Loucy (cell line): ENCODE data around the gene MAN1B1.
"Not testable (repeated sequence)": the region's sequence is repeated elsewhere in the genome, so short reads cannot be mapped to it uniquely, and the experiment has no call there.

Experiments used
- H2AFZ ChIP-seq: fragments of 200-600 bp; sonication (generic); 2 replicates; pipeline ENCODE4 v1.6.0; 2016; ENCODE audit warnings: antibody characterized with exemption, mild to moderate bottlenecking, low read length, moderate library complexity
- H3F3A ChIP-seq: fragments of 200-600 bp; 2 replicates; pipeline ENCODE4 v1.6.0; 2016; ENCODE audit warnings: antibody characterized with exemption, low read depth, mild to moderate bottlenecking
- H3K27me3 ChIP-seq: fragments of 200-600 bp; sonication (generic); 2 replicates; pipeline ENCODE4 v1.6.1; 2014; ENCODE audit warnings: low read length, mild to moderate bottlenecking; ENCODE audit not compliant: insufficient read depth, poor library complexity, severe bottlenecking
- H3K36me3 ChIP-seq: fragments of 200-600 bp; sonication (generic); 2 replicates; pipeline ENCODE4 v1.6.1; 2016; ENCODE audit warnings: low read length; ENCODE audit not compliant: insufficient read depth
- H3K4me1 ChIP-seq: fragments of 200-600 bp; sonication (generic); 2 replicates; pipeline ENCODE4 v1.5.1; 2014; ENCODE audit warnings: low read length, mild to moderate bottlenecking; ENCODE audit not compliant: insufficient read depth, poor library complexity, severe bottlenecking
- H3K4me2 ChIP-seq: fragments of 200-600 bp; sonication (generic); 2 replicates; pipeline ENCODE4 v1.6.0; 2014; ENCODE audit warnings: antibody characterized with exemption, low read length, low read depth, mild to moderate bottlenecking; ENCODE audit not compliant: poor library complexity, severe bottlenecking
- H3K4me3 ChIP-seq: fragments of 200-600 bp; sonication (generic); 2 replicates; pipeline ENCODE4 v1.5.1; 2014; ENCODE audit warnings: low read length, mild to moderate bottlenecking, mixed read lengths; ENCODE audit not compliant: poor library complexity, severe bottlenecking
- H3K79me2 ChIP-seq: fragments of 200-600 bp; sonication (generic); 2 replicates; pipeline ENCODE4 v1.6.1; 2014; ENCODE audit warnings: low read length; ENCODE audit not compliant: insufficient read depth
- H3K9ac ChIP-seq: fragments of 200-600 bp; sonication (generic); 2 replicates; pipeline ENCODE4 v1.6.0; 2014; ENCODE audit warnings: mild to moderate bottlenecking, low read depth, low read length, moderate library complexity; ENCODE audit not compliant: poor library complexity, severe bottlenecking
- H3K9me2 ChIP-seq: fragments of 200-600 bp; sonication (generic); replicated peaks from 2 replicates; pipeline ENCODE4 v1.6.1; 2016; ENCODE audit warnings: low read depth, low read length, mixed read lengths
- H3K9me3 ChIP-seq: fragments of 200-600 bp; sonication (generic); 2 replicates; pipeline ENCODE4 v1.6.1; 2014; ENCODE audit warnings: mild to moderate bottlenecking, antibody characterized with exemption, low read length, low read depth; ENCODE audit not compliant: insufficient read depth
- H4K20me1 ChIP-seq: fragments of 200-600 bp; sonication (generic); 2 replicates; pipeline ENCODE4 v1.6.0; 2014; ENCODE audit warnings: antibody characterized with exemption, low read length, mild to moderate bottlenecking; ENCODE audit not compliant: insufficient read depth, poor library complexity, severe bottlenecking
- EZH2phosphoT487 ChIP-seq: fragments of 200-600 bp; IDR thresholded peaks from 2 replicates; pipeline ENCODE4 v1.6.1; 2018; ENCODE audit warnings: antibody characterized with exemption, mild to moderate bottlenecking, moderate library complexity, borderline replicate concordance
- TF ChIP-seq, protein P1 (sequence below): fragments of 200-600 bp; sonication (generic); conservative IDR thresholded peaks from 2 replicates; pipeline ENCODE4 v1.5.1; 2014; ENCODE audit warnings: mild to moderate bottlenecking, antibody characterized with exemption, low read length

The MAN1B1 gene

DNA sequence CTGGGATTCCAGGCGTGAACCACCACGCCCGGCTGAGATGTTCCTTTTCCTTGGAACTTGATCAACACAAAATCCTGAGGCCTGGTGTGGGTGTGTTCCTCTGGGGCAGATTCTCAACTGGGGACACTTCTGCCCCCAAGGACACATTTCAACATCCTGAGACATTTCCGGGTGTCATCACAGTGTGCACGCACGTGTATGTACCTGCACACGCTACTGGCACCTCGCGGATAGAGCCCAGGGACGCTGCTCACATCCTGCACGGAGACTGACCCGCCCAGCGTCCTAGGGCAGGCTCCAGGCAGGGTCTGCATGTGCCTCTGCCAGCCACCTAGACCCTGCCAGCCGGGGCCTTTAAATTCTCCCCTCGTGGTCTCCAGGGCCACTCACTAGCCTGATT, 24.4 kb upstream of the MAN1B1 start:
- H3K4me1 ChIP-seq, result peaks cover 3% of the 10 kb centered on the region
- TF ChIP-seq, protein P1, sequence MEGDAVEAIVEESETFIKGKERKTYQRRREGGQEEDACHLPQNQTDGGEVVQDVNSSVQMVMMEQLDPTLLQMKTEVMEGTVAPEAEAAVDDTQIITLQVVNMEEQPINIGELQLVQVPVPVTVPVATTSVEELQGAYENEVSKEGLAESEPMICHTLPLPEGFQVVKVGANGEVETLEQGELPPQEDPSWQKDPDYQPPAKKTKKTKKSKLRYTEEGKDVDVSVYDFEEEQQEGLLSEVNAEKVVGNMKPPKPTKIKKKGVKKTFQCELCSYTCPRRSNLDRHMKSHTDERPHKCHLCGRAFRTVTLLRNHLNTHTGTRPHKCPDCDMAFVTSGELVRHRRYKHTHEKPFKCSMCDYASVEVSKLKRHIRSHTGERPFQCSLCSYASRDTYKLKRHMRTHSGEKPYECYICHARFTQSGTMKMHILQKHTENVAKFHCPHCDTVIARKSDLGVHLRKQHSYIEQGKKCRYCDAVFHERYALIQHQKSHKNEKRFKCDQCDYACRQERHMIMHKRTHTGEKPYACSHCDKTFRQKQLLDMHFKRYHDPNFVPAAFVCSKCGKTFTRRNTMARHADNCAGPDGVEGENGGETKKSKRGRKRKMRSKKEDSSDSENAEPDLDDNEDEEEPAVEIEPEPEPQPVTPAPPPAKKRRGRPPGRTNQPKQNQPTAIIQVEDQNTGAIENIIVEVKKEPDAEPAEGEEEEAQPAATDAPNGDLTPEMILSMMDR, result no peak
- TF ChIP-seq EZH2phosphoT487, result no peak
- no peak overlapping the region for H3K9ac ChIP-seq
- peaks cover 19% of the 10 kb centered on the region for H3K79me2 ChIP-seq
- no peaks in the 10 kb centered on the region for H3K9me2 ChIP-seq
- peaks cover 14% of the 10 kb centered on the region for H4K20me1 ChIP-seq
- H3K27me3 ChIP-seq, result no peaks in the 10 kb centered on the region
- H2AFZ ChIP-seq, result no peak overlapping the region
- H3F3A ChIP-seq, result no peaks in the 10 kb centered on the region; the same call in 1 of the 2 replicates
- H3K4me2 ChIP-seq, result no peak overlapping the region
- H3K36me3 ChIP-seq, result peaks cover 9% of the 10 kb centered on the region; the same call in 1 of the 2 replicates
- H3K4me3 ChIP-seq, result no peak overlapping the region
- H3K9me3 ChIP-seq, result no peaks in the 10 kb centered on the region

DNA sequence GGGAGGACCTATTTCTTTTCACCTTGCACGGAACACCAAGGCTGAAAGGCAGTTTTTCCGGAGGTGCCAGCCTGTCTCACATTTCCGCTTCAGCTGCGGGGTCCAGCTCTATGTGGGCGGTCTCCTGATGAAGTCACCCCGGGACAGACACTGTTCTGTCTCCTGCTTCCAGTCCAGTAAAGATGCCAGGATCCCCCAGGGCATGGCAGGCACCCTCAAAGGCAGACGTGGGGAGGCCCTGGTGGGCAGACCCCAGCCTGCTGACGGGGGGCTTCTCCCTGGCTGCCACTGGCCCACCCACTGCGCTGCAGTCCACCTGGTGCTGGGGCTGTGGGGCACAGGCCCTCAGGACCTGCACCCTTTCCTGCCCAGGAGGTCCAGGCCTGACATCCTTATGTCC, 24.0 kb upstream of the MAN1B1 start:
- not testable (repeated sequence) for H3K9ac ChIP-seq, H3K4me2 ChIP-seq, H3K9me2 ChIP-seq, H3K4me1 ChIP-seq, H3K36me3 ChIP-seq, H3K27me3 ChIP-seq, H3F3A ChIP-seq, H3K4me3 ChIP-seq, H2AFZ ChIP-seq, H3K9me3 ChIP-seq
- Histone ChIP-seq H4K20me1 (peaks cover 18% of the 10 kb centered on the region), H3K79me2 (peaks cover 23% of the 10 kb centered on the region)

DNA sequence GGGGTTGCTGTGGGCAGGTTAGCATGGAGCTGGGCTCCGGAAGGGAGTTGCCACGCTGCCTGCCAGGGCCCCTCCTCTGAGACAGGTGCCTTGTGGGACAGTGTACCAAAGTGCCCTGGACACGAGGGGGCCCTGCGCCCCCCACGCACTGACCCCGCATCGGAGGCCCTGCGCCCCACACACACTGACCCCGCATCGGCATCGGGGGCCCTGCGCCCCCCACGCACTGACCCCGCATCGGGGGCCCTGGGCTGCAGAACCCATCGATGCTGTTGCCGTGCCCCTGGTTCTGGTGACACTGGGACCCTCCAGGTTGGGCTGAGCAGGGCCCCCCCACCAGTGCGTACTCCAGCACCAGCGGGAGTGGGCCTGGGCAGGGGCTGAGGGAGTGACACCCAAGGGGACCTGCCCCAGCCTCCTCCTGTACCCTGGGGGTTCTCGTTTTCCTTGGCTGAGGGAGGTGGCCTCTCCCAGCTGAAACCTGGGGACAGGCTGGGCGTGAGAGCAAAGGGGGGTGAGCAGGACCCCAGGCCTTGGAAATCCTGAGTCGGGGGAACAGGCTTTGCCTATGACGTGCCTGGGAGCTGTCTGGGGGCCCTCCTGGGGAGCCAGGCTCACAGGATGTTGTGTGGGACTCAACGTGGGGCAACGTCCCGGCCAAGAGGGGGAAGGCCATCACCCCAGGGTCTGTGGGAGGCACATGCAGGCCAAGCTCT, 23.3 kb upstream of the MAN1B1 start:
- H3K9me2 ChIP-seq, result no peaks in the 10 kb centered on the region
- H2AFZ ChIP-seq, result no peak overlapping the region
- no peaks in the 10 kb centered on the region for H3K27me3 ChIP-seq
- no peak overlapping the region for H3K9ac ChIP-seq
- H3K79me2 ChIP-seq, result peaks cover 30% of the 10 kb centered on the region
- peaks cover 9% of the 10 kb centered on the region; the same call in 1 of the 2 replicates for H3K36me3 ChIP-seq
- no peaks in the 10 kb centered on the region for H3K9me3 ChIP-seq
- no peak overlapping the region for H3K4me3 ChIP-seq
- H4K20me1 ChIP-seq, result peaks cover 23% of the 10 kb centered on the region
- no peak for TF ChIP-seq EZH2phosphoT487
- TF ChIP-seq, protein P1, result no peak
- H3F3A ChIP-seq, result peaks cover 3% of the 10 kb centered on the region; the same call in 1 of the 2 replicates
- H3K4me2 ChIP-seq, result no peak overlapping the region
- H3K4me1 ChIP-seq, result peaks cover 10% of the 10 kb centered on the region
